Epithelial cell of esophagus (primary cell): ENCODE measurements around the gene AMIGO1.

Source experiments
- DNase-seq: peaks from one replicate; pipeline ENCODE4 v3.0.0; 2010; ENCODE audit warnings: low read depth
- H3K4me3 ChIP-seq: 2 replicates; pipeline ENCODE4 v1.5.1; 2011; ENCODE audit warnings: mild to moderate bottlenecking, low read length, control low read depth
- CTCF ChIP-seq: IDR thresholded peaks from 2 replicates; pipeline ENCODE4 v1.5.1; 2011; ENCODE audit warnings: low read depth, mild to moderate bottlenecking, low read length, control low read depth, inconsistent platforms; ENCODE audit not compliant: insufficient read depth; ENCODE audit errors: missing control alignments

Gene AMIGO1

GRCh38 chr1:109514846-109515245 lies 5.3 kb upstream of the AMIGO1 start:
- no peak for TF ChIP-seq CTCF
- H3K4me3 ChIP-seq: no peak overlapping the region
- no peak for DNase-seq

GRCh38 chr1:109513110-109513710 lies 3.7 kb upstream of the AMIGO1 start:
- no peak for TF ChIP-seq CTCF
- no peak overlapping the region for H3K4me3 ChIP-seq
- DNase-seq: no peak

- peak overlapping the region; percentile 60 for H3K4me3 ChIP-seq
- no peak for TF ChIP-seq CTCF
Observed at GRCh38 chr1:109508873-109509175, 703 bp downstream of the AMIGO1 start.

GRCh38 chr1:109508001-109508872 lies 1.3 kb downstream of the AMIGO1 start:
- TF ChIP-seq CTCF: no peak
- no peak overlapping the region for H3K4me3 ChIP-seq
- no peak for DNase-seq

More at GRCh38 chr1:109508873-109509175, 703 bp downstream of the AMIGO1 start:
- no peak for DNase-seq

- no peak overlapping the region for H3K4me3 ChIP-seq
- TF ChIP-seq CTCF: no peak
- DNase-seq: no peak
Observed at GRCh38 chr1:109504974-109505373, 4.6 kb downstream of the AMIGO1 start.

- no peak overlapping the region for H3K4me3 ChIP-seq
- TF ChIP-seq CTCF: no peak
- no peak for DNase-seq
Observed at GRCh38 chr1:109503935-109504334, 5.6 kb downstream of the AMIGO1 start.

- no peak for DNase-seq
- TF ChIP-seq CTCF: no peak
- no peak overlapping the region for H3K4me3 ChIP-seq
Observed at GRCh38 chr1:109502364-109502851, 7.1 kb downstream of the AMIGO1 start.
